ENCODE measurements around the gene KRT35.

DNA sequence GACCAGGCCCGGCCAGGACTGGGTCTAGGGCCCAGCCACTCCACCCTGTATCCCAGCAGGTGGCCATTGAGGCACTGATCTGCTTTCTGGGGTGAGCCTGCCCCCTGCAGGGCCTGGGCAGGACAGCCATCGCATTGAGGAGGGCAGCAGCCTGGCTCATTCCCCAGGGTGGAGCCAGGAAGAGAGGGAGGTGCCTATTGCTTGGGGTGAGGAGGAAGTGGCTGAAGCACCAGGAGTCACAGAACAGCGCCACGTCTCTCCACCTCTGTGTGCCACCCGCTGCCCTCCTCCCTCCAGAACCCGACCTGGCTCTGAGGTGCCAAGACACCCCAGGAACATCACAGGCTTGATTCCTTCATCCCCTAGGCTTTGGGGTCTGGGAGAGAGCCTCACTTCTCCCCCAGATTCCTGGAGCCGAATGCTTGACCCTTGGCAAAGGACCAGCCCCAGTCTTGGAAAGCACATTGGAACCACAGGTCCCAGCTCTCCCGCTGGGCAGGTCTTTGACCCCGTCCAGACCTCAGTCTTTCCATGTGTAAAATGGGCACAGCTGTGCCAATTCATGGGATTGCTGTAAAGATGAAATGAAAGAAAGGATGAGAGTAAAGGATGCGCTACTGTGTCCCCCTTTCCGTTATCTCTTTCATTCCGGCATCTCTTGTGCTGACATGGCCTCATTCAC lies 16.0 kb upstream of the KRT35 start:
- TF ChIP-seq, protein P1, sequence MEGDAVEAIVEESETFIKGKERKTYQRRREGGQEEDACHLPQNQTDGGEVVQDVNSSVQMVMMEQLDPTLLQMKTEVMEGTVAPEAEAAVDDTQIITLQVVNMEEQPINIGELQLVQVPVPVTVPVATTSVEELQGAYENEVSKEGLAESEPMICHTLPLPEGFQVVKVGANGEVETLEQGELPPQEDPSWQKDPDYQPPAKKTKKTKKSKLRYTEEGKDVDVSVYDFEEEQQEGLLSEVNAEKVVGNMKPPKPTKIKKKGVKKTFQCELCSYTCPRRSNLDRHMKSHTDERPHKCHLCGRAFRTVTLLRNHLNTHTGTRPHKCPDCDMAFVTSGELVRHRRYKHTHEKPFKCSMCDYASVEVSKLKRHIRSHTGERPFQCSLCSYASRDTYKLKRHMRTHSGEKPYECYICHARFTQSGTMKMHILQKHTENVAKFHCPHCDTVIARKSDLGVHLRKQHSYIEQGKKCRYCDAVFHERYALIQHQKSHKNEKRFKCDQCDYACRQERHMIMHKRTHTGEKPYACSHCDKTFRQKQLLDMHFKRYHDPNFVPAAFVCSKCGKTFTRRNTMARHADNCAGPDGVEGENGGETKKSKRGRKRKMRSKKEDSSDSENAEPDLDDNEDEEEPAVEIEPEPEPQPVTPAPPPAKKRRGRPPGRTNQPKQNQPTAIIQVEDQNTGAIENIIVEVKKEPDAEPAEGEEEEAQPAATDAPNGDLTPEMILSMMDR (IDR thresholded peaks at IDR 0.05) = peak; percentile 10 to 55 (median 43)
- TF ChIP-seq POLR2A (IDR thresholded peaks at IDR 0.05) (no peak), EP300 (IDR thresholded peaks at IDR 0.05) (no peak)
